HG03175 (cell line): ENCODE results near the gene POT1.

ENCODE experiments used
- ATAC-seq: cut with Tn5 transposase; IDR thresholded peaks from one replicate; pipeline ENCODE4 v1.9.1; 2021; ENCODE audit warnings: mild to moderate bottlenecking, moderate library complexity; ENCODE audit not compliant: unreplicated experiment

POT1 gene

GRCh38 chr7:124775422-124775821 is 154.2 kb downstream of the POT1 start:
- ATAC-seq: no peak

- ATAC-seq: no peak
Observed at GRCh38 chr7:124773938-124774337, 155.7 kb downstream of the POT1 start.

- no peak for ATAC-seq
Observed at GRCh38 chr7:124773339-124773738, 156.3 kb downstream of the POT1 start.
